GM21423 (cell line): ENCODE measurements around the gene UBASH3A.

Experiments
- ATAC-seq: cut with Tn5 transposase; IDR thresholded peaks from one replicate; pipeline ENCODE4 v1.9.1; 2021; ENCODE audit warnings: mild to moderate bottlenecking, moderate library complexity; ENCODE audit not compliant: unreplicated experiment

The UBASH3A gene

DNA sequence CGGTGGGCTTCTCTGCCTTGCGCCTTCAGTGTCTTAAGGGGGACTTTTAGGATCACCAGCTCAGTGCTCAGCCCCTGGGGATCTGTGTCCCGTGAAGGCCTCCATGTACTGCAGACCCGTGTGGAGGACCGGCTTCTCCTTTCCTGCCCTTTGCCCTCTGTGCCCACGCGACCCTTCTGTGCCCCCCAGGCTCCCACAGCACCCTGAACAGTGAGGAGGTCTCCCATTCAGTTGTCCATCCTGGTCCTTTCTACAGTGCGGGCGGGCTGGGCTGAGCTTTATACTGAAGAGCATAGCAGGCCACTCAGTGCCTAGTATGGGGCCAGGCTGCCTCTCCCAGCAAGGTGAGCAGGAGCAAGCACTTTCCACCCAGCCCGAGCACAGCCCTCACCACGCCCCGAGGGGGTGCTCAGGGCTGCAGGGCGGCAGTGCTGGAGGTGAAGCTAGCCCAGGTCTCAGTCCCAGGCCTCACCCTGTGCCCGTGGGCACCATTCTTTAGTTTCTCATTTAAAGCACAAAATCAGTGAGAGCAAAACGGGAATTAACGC lies 29.7 kb upstream of the UBASH3A start:
- no peak for ATAC-seq

DNA sequence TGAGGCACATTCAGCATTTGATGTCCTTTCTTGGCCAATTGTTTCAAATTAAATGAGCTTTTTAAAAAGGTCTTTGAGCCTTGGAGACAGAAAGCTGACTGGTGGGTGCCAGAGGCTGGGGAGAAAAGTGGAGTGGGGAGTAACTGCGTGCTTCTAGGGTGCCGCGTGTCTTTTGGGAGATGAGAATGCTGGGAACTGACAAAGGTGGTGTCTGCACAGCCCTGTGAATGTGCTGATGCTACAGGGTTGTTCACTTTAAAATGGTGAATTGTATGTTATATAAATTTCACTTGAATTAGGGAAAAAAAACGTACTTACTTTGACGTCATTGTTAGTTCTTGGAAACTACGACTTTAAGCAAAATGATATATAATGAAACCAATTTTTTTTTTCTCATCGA lies 29.2 kb upstream of the UBASH3A start:
- ATAC-seq = no peak

DNA sequence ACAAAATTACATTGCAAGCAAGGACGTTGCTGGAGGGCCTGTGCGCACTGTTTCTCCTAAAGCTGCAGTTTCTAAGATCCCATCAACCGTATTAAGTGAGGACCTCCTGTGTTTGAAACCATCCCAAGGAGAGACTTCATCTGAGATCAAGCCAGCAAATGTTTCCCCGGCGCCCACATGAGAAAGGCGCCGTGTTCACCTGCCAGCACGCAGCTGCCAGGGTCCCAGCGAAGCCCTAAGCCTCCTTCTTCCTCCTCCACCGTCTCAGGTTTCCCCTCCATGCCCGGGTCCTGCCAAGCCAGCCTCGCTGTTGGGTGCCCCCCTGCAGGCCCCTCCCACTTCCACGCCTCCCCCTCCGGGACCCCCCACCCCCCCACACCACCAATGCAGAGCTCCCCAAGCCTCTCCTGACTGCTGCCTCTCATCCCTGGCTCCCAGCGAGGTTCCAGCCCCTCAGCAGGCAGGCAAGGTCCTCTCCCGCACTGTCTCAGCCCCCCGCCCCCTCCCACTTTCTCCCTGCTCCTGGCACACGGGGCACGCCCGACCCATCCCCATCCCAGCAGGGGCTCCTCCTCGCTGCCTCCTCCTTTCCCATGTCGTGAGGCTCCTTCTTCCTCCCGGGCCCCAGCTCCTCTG lies 28.7 kb upstream of the UBASH3A start:
- no peak for ATAC-seq

DNA sequence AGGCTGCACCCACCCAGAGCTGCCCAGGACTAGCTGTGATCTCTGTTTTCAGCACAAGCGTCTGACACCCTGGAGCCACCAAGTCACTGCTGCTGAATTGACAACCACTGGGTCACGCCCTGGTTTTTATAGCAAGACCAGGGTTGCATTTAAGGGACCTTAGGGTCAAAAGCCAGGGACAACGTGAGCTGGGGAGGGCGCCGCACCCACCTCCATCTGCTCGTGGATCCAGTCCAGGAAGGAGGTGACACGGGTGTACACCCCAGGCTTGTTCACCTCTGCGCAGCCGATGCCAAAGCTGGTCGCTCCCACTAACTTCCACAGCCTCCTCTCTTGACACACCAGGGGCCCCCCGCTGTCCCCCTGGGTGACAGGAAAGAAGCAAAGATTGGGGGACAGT lies 28.2 kb upstream of the UBASH3A start:
- ATAC-seq = no peak

DNA sequence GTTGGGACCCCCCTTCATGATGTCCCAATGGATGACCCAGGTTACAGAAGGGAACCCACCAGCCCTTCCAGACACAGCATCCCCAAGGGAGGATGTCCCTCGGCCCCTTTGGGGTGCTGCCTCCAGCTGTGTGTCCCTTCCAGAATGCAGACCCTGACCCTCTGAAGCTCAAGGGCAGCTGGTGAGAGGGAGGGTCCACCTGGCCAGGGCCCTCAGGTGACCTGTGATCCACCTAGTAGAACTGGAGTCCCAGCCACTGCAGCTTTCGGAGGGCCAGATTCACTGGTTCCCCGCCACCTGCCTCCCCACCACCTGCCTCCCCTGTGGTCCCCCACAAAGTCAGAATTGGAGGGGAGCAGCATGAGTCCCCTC lies 27.8 kb upstream of the UBASH3A start:
- ATAC-seq = no peak

DNA sequence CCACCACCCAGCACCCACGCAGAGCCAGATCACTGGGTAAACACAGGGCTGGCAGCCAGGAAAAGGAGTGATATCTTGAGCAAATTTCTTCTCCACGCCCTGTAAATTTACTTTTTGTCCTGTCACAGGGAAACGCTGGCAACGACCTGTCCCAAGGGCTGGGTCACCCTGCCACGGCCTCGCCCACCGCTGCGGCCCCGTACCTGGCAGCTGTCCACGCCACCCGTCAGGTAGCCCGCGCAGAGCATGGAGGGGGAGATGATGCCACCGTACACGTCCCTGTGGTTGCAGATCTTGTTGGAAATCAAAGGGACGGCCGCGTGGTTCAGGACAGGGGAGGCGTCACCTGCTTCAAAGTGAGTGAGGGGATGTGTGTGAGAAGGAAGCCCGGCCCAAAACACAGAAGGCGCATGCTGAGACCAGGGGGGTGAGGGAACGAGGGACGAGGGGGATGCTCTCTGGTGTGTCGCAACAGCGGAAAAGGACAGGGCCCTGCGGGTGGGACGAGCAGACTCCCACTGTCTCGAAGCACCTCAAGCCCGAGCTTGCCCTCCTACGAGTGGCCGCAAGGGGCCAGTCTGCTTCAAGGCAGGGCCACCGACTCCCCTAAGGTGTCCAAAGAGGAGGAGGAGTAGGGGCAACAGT lies 27.2 kb upstream of the UBASH3A start:
- ATAC-seq = no peak

DNA sequence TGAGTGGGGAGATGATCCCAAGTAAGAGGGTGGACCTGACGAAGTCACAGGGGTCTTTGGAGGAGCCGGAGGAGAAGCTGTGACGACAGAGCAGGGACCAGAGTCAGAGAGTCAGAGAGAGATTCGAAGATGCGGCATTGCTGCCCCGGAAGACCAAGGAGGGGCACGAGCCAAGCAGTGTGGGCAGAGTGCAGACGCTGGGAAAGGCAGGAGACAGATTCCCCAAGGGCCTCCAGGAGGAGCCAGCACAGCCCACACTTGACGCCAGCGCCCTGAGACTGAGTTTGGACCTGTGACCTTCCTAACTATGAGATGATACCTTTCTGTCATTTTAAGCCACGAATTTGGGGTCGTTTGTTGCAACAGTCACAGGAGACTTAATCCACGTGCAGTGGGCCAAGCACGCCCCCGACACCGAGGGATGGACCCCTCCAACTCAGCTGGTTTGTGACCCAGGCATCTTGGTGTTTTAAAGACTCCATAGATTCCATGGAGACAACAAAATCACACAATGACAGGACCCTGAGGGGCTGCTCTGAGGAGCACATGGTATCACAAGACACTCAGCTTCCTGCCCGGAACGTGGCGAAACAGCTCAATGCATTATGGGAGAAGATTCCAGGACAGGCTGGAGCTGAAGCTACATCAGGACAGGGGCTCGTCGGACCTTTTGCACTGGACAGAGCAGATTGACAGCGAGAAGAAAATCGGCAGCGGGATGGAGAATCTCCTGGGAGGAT lies 26.3 kb upstream of the UBASH3A start:
- ATAC-seq = no peak

DNA sequence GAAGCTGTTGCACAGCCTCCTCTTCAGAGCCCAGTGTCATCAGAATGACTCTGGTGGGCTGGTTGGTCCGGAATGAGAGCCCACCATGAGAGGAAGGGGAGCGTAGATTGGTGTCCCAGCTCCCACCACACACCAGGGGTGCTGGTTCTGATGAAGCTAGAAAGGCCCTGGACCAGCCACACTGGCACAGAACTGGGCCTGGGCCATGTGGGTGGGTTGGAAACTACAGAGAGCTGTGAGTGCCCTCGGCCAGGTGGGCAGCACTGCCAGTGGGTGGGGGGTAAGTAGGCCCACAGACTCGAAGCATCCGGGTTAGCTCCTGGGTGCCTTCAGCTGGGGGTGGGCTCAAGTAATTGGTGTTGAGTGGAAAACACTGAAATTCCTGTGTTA lies 25.8 kb upstream of the UBASH3A start:
- no peak for ATAC-seq

DNA sequence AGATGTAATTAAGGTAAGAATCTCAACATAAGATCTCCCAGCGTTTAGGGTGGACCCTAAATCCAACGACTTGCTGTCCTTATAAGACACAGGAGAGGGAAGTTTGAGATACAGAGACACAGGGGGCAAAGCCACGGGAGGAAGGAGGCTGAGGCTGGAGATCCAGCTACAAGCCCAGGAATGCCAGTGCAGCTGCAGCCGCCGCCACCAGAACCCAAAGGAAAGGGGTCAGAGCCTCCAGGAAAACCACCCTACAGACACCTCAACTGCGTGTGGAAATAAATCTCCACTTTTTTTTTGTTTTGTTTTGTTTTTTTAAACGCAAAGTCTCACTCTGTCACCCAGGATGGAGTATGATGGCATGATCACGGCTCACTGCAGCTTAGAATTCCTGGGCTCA lies 25.3 kb upstream of the UBASH3A start:
- ATAC-seq = no peak

DNA sequence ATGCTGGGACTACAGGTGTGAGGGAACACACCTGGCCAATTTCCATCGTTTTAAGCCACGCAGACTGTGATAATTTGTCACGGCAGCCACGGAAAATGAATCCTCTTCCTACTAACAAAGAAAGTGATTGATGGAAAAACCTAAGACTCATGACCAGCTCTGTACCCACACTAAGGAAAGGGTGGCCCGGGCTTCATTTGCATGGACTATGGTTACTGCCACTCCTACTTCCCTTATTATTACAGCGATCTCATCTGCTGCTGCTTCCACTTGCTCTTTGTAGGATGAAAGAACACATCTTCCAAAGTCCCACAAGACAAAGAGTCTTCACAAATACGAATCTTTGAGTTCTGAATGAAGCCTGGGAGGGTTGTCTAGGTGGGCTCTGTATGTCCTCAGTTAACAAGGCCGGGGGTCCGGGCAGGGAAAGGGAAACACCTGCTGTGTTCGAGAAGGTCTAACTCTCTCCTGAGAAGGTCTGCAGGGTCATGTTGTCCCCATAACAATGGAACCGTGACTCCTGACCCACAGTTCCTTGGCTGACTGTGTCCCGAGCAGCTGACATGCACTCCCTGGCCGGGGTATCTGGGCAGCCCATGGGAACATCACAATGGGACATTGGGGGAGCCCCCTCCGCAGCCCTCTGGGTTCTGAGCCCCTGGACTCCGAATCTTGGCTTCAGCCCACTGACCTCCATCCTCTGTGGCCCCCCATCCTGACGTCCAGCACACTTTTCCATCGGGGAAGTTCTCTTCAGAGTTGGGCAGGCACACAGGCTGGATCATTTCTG lies 24.1 kb upstream of the UBASH3A start:
- ATAC-seq = no peak

DNA sequence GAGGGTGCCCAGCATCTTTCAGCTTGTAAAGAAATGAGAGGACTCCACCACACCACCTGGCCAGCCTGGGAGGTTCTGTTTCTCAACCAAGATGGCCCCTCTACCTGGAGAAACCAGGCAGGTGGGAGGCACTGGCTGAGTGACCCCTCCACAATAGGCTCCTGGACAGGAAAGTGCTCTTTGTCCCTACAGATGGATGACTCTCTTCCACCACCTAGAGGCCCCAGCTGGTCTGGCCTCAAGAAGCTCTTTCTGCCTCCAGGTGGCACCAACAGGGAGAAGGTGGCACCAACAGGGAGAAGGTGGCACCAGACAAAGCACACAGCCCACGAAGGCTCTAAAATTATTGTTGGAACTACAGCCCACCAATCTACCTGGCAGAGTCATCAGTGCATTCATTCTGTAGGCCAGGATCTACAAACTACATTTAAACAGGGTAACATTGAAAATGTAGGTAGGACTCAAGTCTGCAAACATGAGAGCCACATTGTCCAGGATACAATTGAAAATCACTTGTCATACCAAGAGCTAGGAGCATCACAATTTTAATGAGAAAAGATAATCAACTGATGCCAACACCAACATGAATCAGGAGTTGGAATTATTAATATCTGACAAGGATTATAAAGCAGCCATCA lies 22.2 kb upstream of the UBASH3A start:
- ATAC-seq = no peak

DNA sequence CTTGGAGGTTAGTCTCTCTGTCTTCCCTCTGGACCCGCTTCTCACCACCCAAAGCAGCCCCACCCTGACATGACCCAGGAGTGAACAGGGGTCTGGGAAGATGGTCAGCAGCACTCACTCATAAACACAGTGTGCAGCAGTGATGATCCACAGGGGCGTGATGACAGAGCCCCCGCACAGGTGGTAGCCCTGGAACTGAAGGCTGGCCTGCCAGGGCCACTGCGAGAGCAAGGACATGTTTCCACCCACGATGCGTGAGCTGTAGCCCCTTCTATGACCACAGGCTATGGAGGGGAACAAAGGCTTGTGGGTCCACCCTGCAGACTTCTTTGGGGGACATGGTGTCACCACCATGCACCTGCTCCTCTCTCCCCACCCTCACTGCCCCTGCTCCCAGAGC lies 20.8 kb upstream of the UBASH3A start:
- ATAC-seq = no peak

DNA sequence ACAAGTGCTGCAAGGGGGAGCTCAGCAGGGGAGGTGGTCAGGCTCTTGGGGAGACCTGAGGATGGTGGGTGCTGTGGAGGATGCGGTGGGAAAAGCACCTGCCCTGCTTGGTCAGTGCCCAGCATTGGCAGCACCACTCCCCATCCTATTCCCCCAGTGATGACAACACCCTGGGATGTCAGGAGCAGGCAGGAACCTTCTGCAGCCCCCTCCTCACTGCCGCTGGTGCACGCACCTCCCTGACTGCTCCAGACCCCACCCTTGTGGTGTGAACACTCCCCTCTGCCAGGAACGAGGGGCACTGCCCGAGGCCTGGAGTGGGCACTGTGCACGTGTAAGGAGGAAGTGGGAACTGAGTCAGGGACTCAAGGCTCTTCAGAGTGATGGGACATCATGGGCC lies 20.4 kb upstream of the UBASH3A start:
- no peak for ATAC-seq

DNA sequence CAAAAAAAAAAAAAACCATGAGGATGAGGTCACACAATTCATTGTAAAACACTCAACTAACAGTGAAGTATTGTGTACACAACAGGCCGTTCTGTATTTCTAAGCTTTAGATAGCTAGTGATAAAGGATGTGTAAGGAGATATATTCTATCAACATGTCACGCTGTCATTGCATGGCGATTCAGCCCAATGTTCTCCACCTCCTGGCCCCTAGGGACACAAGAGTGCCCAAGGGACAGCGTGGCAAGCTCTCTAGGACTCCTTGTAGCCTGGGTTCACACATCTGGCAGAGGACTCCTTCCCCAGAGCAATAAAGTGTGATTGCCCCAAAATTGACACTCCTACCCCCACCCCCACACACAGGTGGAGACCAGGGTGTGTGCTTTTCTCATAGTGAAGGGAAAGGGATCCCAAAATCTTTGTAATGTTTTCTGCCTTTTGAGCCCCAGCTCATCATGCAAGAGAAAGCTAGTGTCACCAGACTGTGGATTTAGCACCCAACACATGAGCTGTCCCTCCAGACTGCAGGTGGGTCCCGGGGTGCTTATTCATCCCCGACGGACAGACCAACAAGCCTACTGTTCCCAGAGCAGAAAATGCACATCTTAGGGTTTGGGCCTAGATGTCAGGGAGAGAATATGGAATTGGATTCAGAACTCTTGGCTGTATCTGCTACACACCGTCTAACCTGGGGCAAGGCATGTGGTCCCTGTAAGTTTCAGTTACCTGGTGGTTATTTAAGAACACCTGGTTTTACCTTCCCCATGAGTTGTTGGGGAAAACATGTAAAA lies 19.4 kb upstream of the UBASH3A start:
- no peak for ATAC-seq

DNA sequence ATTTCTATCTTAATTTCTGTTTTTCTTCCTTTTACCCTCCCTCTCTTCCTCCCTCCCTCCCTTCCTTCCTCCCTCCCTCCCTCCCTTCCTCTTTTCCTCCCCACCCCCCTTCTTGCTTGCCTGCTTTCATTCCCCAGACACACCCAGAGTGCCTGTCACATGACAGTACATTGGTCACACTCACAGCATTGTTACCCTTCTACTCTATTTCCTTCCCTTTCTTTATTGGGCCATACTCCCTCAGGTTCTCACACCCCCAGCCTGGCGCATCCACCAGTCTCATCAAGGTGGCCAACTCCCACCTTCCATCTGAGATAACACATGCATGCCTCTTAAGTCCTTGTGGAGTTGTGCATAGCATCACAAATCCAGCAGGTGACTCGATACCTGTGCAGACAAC lies 18.7 kb upstream of the UBASH3A start:
- no peak for ATAC-seq

DNA sequence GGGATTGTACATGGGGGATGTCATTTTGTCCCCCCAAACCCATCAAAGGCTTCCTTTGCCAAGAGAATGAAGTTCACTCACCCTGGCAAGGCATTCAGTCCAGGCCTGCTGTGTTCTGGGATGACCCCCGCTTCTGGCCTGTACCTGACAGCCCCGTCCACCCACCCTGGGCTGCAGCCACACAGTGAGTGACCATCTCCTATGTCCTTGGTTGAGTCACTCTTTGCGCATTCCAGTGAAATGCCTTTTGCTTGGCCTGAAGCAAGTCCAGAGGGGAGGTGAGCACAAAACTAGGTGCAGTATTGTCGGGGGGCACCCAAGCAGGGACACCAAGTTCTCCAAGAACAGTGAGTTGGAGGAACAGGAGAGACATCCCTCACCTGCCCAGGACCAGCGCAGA lies 18.1 kb upstream of the UBASH3A start:
- no peak for ATAC-seq

DNA sequence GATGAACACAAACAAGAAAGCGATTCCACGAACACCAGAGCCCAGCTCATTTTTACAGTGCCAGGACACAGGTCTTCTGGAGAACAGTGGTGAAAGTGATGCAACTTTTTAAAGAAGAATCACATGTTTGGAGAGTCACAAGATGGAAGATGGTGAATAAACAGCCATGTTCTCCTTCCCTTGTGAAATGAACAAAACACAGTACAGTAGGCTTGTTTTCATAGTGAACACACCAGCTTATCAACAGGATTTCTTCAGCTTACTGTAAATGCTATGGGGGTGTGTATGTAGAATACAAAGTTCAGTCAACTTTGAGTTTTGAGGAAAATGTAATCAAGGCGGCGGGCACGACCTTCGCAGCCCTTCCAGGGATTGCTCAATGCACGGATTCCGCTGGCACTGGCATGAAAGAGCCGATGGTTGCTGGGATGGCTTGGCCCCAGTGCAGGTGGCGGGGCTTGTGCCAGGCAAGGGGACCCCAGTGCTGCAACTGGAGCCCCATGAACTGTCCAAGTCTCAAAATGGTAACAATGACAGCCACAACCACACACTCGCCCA lies 17.6 kb upstream of the UBASH3A start:
- ATAC-seq = no peak

DNA sequence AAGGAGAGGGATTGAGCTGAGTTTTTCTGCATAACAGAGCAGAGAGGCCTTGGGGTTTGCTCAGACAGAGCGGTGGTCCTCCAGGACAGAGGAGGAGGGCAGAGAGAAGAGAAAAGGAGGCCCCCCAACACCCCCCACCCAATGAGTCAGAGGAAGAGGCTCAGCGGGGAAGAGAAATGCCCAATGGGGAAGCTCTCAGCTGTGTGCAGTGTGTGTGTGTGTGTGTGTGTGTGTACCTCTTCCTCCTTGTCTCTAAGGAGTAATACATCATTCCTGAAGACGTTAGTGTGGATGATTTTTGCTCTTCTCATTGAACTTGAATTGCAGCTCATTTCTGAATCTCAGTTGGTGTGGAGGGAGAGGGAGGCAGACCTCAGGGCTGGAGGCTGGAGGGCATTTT lies 16.5 kb upstream of the UBASH3A start:
- no peak for ATAC-seq

DNA sequence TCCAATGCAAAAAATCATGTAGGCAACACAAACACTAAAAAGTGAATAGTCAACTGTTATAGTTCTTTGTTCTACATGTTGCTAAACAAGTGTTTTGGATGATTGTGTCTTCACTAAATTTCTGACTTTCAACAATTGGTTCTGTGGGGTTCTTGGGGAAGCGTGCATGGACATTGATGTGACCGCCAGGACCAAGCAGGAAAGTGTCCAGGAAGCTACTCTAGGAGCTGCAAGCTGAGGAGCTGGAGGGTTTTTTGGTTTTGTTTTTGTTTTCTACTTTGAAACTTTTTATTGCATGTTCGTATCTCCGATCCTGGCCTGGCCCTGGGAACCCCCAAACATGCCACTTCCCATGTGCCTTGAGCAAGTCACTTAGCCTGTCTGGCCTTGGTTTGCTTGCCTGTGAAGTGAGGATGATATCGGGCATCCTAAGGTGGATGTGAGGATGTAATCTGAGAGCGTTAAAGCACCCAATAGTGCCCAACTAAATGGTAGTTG lies 15.8 kb upstream of the UBASH3A start:
- no peak for ATAC-seq
